ENCODE data around the gene GSAP.

GRCh38 chr7:77330169-77330882, 85.8 kb downstream of the GSAP start:
- no peak for TF ChIP-seq CTCF (IDR thresholded peaks at IDR 0.05; ENCODE audit: poor library complexity, severe bottlenecking)
- TF ChIP-seq SMC3 (conservative IDR thresholded peaks at IDR 0.05; ENCODE audit: poor library complexity) = no peak
- TF ChIP-seq POLR2AphosphoS5 (IDR thresholded peaks at IDR 0.05) = no peak
- TF ChIP-seq EZH2 (IDR thresholded peaks at IDR 0.05; ENCODE audit: borderline replicate concordance, insufficient read depth, low read length, poor library complexity, severe bottlenecking) = no peak
- no peak for TF ChIP-seq MXI1 (conservative IDR thresholded peaks at IDR 0.05; ENCODE audit: poor library complexity, severe bottlenecking)
- TF ChIP-seq RAD21 (conservative IDR thresholded peaks at IDR 0.05) = no peak
